HG02642 (cell line): ENCODE results near the gene NAA60.
"Not testable (repeated sequence)": the region's sequence is repeated elsewhere in the genome, so short reads cannot be mapped to it uniquely, and the experiment has no call there.

Source experiments
- ATAC-seq: cut with Tn5 transposase; IDR thresholded peaks from one replicate; pipeline ENCODE4 v1.9.1; 2021; ENCODE audit warnings: mild to moderate bottlenecking; ENCODE audit not compliant: unreplicated experiment, poor library complexity

The NAA60 gene

DNA sequence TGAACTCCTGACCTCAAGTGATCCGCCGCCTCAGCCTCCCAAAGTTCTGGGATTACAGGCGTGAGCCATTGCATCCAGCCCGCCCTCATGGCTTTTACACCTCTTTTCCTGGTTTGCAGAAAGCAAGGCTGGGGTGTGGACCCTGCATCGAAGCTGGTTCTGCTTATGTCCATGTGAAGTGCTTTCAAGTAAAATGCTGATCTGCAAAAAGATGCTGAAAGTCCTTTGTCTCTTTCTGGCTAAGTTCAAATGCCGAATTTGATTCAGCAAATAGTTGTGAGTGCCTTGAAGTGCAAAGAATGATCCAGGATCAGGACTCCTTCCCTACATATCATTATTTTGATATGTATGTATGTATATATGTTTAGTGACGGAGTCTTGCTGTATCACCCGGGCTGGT lies 17.1 kb downstream of the NAA60 start:
- no peak for ATAC-seq

DNA sequence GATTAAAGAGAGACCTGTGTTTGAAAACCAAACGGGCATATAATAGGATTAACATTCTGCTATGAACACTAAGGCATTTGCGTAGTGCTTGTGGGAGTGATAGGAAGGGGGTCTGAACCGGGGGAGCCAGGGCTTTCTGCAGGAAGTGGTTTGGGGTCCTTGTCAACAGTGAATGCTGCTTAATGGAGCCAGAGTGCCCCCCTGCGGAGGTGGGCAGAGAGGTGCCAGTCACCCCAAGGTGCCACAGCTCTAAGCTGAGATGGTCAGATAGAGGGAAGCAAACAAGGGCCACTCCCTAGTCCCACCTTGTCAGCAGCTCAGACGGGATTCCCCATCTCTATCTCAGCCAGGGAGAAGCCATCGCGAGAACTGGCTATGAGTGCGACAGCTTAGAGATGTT lies 17.7 kb downstream of the NAA60 start:
- no peak for ATAC-seq

DNA sequence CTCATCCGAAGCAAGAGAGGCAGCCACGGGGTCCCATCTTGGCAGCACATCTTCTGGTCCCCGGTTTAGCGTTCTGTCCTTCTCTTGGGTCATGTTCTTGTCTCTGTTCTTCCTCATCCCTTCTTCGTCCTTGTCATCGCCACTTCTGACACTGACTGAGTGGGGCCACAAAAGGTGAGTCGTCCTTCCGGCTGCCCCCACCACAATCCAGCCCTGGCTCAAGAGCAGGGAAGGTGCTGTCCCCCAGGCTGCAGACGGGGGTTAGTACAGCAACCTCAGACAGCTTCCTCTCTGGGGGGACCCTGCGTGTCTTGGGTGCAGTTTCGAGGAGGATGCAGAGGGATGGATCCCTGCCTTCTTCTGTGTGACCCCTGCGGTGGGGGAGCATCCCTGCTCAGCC lies 21.8 kb downstream of the NAA60 start:
- ATAC-seq, result no peak

DNA sequence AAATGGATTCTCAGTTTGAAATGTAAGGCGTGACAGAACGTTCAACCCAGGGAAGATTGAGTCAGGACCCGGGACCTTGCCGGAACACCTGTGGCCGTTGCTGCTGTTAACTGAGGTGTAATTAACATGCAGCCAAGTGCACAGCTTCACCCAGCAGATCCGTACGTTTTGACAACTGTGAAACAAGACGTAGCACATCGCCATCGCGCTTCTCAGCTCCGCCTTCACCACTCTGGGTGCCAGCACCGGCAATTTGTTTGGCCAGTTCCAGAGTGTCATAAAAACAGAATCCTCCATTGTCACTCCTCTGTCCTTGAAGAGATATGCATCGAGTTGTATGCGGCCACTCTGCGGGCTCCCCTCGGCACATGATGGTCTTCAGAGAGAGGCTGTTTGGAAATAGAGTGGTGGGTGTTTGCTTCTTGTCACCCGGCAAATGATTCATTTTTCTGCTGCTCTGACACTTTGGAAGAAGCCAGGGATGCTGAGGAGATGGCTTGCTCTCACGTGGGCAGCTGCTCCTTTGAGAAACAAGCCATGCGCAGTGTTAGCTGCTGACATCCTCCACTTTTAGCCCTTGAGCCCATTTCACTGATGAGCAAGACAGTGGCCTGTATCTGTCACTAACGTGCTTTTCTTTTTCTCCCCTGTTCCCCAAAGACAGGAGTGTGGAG lies 22.6 kb downstream of the NAA60 start:
- ATAC-seq, result no peak

DNA sequence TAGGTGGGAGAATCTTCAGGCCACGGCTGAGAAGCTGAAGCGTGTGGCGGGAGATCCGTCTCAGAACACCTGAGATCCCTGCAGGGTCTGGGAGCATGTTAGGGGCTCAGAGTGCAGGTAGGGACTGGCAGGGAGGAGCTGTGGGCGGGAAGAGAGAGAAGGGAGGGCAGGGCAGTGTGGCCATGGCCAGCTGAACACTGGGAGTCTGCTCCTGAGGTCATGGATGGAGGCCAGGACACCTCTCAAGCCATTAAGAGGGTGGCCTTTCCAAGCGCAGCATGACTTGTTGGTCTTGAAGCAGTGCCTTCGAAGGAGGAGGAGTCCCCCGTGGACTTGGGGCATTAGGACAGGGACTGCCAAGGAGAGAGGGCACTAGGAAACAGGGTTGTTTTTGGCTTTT lies 23.7 kb downstream of the NAA60 start:
- no peak for ATAC-seq

DNA sequence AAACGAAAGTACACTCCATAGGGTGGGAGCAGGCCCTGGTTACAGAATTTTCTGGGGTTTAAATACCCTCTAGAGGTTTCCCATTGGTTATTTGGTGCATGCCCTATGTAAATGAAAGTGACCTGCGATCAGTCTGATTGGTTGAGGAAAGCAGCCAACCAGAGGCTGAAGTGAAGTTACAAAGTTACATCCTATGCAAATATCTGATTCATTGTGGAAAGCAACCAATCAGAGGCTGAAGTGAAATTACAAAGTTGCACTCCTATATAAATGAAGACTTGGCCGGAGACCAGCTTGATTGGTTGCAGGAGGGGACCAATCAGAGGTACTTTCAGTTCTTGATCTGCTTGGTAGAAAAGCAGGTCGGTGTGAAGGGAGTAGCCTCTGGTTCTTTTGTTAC lies 24.4 kb downstream of the NAA60 start:
- ATAC-seq, result no peak

DNA sequence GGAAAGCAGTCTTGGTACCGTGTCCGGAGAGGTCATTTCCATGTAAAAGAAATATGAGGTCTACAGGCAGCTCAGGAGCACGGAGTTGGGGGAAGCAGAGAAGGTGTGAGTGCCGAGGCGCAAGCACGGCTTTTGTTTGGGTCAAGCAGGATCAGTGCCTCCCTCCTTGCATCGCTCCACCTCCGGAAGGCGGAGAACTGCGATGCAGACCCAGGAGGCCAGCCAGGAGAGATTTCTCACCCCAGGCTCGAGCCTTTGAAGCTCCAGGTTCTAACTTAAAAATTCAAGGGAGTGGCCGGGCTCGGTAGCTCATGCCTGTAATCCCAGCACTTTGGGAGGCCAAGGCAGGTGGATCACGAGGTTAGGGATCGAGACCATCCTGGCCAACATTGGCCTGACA lies 25.0 kb downstream of the NAA60 start:
- ATAC-seq, result no peak

DNA sequence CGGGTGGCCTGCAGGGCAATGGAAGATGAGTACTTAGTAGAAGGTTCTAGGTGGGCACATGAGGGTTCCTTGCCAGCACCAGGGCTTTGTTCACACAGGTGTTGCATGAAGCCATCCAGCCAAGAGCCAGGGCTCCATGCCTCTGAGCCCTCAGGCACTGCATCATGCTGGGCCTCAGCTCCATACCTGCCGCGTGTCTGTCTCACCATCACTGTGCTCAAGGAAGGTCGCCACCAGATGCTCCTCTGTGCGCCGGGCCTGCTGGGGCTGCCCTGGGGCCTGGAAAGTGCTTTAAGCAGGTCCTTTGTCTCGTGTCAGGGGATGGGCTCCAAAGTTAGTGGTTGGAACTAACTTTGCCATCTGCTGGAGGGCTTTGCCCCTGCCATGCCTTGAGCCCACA lies 26.3 kb downstream of the NAA60 start:
- no peak for ATAC-seq

DNA sequence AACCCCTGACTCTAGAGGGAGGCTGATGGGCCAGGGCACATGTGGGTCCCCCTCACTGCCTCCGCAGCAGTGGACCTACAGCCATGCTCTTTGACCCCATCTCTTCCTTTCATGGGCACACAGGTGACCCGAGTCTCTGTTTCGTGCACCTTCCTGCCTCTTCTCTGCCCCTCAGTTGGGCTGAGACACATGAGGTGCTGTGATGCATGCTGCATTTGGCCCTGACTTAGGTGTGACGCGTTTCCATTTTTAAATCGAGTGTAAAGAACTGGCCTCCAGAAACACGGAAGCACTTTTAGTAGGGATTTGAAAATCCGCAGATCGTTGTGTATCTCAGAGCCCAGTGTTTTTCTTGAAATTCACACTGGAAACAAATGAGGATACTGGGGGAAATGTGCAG lies 27.2 kb downstream of the NAA60 start:
- ATAC-seq, result no peak

DNA sequence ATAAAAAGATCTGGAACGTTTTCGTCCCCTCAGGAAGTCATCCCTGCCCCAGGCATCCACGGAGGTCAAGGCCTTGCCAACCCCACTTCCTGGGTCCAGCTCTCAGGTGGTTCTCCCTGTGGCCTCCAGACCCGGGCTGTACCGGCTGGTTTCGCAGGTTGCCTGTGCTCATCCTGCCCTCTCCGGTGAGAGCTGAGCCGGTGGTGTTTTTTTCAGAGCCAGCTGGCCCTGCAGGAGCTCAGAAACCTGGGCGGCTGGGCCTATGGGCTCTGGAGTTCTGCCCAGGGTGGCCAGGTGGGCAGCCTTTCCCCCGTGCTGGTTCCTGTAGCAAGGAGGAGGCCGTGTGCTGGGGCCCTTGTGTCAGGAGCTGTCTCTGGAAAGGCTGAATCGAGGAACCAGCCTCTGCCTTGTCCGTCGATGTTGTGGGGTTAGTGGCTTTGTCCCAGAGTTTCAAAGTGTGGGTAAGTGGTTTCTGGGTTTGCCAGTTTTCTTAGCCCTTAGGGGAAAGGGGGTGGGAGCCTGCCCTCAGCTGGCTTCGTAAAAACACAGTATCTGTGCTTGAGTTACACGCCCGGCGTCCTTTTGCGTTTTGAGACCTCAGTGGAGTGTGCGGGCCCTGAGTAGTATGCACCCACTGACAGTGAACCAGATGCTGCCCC lies 28.2 kb downstream of the NAA60 start:
- ATAC-seq, result no peak

DNA sequence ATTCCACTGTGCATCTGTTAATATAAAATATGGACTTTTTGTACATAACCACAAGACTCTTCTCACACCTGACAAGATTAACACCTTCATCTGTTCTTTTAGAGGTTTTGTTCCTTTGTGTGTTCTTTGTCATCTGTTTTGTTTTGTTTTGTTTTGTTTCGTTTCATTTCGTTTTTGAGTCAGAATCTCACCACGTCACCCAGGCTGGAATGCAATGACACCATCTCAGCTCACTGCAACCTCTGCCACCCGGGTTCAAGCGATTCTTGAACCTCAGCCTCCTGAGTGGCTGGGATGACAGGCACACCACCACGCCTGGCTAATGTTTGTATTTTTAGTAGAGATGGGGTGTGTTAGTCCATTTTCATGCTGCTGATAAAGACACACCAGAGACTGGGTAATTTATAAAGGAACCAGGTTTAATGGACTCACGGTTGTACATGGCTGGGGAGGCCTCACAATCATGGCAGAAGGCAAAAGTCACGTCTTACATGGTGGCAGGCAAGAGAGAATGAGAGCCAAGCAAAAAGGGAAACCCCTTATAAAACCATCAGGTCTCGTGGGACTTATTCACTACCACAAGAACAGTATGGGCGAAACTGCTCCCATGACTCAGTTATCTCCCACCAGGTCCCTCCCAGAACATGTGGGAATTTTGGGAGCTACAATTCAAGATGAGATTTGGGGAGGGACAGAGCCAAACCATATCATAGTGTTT lies 29.6 kb downstream of the NAA60 start:
- ATAC-seq, result no peak

DNA sequence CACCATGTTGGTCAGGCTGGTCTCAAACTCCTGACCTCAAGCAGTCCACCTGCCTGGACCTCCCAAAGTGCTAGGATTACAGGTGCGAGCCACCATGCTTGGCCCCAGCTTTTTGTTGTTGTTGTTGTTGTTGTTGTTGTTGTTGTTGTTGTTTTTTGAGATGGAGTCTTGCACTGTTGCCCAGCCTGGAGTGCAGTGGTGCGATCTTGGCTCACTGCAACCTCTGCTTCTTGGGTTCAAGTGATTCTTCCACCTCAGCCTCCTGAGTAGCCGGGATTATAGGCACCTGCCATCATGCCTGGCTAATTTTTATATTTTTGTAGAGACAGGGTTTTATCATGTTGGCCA lies 30.1 kb downstream of the NAA60 start:
- not testable (repeated sequence) for ATAC-seq

DNA sequence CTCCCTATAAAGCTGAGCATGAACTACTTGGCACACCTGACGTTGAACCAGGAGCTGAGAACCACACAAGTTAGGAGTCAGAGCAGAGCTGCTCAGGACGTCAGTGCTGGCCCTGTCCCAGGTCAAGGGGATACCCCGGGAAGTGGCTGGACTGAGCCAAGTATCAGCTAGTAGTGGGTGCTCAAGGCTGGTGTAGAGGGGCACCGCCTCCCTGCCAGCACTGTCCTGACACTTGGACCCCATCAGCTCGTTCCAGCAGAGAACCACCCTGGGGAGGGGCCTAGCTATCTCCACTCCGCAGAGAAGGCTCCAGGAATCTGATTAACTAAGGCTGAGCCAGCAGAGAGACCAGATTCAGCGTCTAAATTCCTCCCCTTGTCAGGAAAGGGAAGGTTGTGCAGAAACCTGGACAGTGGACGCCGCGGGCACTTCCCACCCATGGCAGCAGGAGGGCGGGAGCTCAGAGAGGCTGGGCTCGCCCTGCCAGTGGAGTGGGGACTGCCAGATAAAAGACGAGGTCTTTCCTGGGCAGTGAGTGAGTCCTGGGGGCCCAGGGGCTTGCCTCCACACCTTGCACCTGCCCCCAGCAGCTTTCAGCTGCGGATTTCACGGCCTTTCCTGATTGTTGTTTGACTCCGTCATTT lies 30.8 kb downstream of the NAA60 start:
- ATAC-seq, result no peak

DNA sequence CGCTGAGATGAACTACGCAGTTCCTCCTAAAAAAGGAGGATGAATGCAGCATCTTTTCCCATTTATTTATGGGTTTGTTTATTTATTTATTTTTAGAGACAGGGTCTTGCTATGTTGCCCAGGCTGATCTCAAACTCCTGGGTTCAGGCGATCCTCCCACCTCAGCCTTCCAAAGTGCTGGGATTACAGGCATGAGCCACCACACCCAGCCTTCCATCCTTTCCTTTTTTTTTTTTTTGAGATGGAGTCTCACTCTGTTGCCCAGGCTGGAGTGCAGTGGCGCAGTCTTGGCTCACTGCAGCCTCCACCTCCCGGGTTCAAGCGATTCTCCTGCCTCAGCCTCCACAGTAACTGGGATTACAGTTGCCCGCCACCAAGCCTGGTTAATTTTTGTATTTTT lies 31.4 kb downstream of the NAA60 start:
- not testable (repeated sequence) for ATAC-seq

DNA sequence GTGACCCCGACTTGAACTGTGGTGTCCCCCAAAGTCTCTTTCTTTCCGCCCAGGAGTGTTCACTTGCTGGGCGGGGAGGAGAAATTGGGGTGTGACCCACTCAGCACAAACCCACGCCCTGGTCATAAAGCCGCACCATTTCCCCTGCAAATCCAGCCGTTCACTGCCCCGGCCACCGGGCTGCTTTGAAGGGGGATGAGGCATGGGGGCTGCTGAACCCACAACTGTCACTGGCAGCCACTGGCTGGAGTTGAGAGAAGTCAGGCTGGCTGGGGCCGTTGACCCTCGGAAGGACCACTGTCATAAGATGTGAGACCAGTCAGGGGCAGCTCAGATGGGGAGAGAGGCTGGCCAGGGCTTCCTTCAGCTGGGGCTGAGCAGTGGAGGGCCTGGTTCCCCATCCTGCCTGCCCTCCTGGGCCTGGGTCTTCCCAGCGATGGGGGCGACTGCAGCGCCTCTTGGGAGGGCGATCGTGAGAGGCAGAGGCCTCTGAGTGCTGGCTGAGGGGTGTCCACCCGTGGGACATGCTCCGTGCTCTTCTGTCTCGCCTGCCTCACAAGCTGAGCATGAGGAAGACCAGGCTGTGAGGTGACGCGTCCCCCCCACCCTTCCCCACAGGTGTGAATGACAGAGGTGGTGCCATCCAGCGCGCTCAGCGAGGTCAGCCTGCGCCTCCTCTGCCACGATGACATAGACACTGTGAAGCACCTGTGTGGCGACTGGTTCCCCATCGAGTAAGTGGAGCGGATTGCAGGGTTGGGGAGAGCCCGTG lies 32.3 kb downstream of the NAA60 start:
- no peak for ATAC-seq

DNA sequence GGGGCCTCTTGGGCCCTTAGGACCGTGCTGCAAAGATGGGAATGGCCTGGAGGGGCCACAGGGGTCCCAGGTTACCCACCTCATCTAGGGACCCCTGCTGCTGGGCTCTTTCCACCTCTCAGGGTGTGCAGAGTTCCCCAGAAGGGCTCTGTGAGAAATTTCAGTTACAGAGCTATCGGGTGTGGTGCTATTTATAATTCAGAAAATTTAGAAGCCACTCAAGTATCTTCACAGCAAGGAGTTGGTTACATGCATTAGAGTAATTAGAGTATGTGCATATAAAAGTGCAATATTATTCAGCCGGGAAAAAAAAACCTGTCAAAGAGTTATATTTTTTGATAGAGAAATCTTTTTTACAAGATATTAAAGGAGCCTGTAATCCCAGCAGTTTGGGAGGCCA lies 32.9 kb downstream of the NAA60 start:
- ATAC-seq, result no peak

DNA sequence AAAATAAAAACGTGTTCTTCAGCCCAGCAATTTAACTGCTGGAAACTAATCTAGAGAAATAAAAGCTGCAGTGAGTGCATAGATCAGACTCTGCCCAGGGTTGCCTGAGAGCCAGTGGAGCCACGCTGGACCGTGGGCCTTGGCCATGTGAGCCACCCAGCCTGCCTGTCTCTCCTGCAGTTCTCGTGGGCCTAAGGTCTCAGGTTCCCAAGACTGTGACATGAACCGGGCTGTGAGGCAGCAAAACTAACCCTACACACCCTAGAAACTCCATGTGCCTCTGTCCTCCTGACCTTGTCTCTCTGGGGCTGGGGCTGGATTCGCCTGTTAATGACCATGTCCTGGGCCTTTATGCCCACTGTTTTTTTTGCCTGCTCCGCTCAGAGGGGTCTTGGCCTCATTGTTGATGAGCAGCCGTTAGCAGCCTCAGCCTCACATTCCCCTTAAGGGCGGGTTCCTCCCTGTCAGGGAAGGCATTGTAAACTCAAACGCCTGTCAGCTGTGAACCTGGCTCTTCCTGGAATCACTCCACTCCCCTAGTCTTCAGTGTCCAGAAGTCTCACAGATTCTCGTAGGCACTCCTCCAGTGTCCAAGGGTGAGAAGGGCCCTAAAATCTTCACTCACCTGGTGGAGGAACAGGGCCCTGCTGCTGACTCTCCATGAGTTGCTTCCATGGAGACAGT lies 34.9 kb downstream of the NAA60 start:
- no peak for ATAC-seq

DNA sequence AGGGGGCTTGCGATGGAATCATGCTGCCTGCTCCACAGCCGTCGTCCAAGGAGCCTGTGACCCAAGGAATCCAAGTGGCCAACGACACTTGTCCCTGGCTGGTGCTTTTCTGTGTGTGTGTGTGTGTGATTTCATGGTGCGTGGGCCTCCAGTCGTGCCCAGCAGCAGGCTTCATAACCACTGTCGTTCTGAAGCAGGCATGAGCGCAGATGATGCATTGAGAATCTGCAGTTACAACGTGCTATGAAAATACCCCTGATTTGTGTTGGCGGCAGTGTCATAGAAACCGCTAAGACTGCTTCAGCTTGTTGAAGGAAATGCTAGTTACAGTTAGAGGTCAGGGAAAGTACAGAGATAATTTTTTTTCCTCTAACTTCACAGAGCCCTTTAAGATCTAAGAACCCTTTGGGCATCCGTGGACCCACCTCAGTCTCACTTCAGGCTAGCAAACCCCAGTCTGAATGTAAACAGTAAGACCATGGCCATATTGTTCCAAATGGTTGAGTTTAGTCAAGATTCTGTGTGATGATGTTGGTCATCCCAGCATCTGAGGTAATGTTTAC lies 36.3 kb downstream of the NAA60 start:
- no peak for ATAC-seq

DNA sequence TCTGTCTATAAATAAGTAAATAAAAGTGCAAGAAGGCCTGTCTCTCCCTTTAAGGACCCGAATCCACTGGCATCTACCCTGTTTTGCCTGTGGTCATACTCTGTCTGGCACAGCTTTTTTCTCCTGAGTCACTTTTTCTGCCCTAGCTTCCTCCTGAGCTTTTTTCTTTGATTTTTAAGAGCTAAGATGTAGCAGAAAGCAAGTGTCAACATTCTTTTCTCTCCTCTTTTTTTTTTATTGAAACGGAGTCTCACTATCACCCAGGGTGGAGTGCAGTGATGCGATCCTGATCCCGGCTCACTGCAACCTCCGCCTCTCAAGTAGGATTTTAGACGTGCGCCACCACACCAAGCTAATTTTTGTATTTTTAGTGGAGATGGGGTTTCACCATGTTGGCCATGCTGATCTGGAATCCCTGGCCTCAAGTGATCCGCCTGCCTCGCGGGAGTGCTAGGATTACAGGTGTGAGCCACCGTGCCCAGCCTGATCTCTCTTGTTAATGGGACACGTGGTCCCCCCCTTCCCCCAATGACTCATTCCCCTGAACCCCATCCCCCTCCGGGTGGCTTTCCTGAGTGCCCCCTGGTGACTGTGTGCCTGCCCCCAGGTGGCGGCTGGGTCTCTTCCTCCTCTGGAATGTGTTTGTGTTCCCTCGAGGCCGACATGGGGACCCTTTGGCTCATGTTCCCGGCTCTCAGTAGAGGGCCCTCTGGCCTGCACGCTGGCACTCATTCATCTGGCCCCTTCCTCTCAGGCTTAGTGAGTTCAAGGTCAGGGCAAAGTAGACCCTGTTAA lies 37.6 kb downstream of the NAA60 start:
- ATAC-seq, result no peak
